ENCODE measurements around the gene IL3RA.
"Not testable (repeated sequence)": the region's sequence is repeated elsewhere in the genome, so short reads cannot be mapped to it uniquely, and the experiment has no call there.

Gene IL3RA

GRCh38 chrX:1332433-1332832 lies 4.2 kb upstream of the IL3RA start:
- not testable (repeated sequence) for DNase-seq (ENCODE audit: low read depth)

- DNase-seq (ENCODE audit: low read depth) = no peak
Observed at GRCh38 chrX:1334854-1335253, 1.7 kb upstream of the IL3RA start.

DNA sequence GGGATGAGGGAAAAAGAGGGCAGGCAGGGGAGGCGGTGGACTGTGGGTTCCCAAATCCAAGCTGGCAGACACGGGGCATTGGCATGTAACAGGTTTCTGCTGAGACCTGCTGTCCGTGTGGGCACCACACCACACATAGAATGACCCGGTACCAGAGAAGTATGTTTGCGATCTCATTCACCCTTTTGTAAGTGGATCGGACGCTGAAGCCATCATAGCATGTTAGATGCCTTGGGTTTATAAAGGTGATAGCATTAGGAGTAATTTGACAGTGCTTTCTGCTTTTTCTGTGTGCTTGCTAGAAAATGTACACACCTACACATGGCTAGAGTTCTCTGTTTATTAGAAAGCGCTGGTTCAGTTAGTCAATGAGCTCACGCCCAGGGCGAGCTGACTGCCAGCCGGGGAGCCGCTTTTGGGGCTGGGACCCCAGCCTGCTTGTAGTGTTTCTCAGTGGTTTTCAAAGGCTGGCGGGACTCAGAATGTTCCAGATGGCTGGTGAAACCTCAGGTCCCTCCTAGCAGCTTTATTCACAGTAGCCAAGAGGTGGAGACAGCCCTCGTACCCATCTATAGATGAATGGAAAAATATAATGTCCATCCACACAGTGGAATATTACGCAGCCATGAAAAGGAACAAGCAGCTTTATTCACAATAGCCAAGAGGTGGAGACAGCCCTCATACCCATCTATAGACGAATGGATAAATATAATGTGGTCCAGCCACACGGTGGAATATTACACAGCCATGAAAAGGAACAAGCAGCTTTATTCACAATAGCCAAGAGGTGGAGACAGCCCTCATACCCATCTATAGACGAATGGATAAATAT lies 579 bp downstream of the IL3RA start:
- DNase-seq (ENCODE audit: low read depth) = no peak

GRCh38 chrX:1341545-1342184 lies 5.1 kb downstream of the IL3RA start:
- no peak for DNase-seq (ENCODE audit: low read depth)

- DNase-seq (ENCODE audit: low read depth) = not testable (repeated sequence)
Observed at GRCh38 chrX:1349606-1350005, 13.0 kb downstream of the IL3RA start.

GRCh38 chrX:1351981-1352714 lies 15.6 kb downstream of the IL3RA start:
- no peak for DNase-seq (ENCODE audit: low read depth)

DNA sequence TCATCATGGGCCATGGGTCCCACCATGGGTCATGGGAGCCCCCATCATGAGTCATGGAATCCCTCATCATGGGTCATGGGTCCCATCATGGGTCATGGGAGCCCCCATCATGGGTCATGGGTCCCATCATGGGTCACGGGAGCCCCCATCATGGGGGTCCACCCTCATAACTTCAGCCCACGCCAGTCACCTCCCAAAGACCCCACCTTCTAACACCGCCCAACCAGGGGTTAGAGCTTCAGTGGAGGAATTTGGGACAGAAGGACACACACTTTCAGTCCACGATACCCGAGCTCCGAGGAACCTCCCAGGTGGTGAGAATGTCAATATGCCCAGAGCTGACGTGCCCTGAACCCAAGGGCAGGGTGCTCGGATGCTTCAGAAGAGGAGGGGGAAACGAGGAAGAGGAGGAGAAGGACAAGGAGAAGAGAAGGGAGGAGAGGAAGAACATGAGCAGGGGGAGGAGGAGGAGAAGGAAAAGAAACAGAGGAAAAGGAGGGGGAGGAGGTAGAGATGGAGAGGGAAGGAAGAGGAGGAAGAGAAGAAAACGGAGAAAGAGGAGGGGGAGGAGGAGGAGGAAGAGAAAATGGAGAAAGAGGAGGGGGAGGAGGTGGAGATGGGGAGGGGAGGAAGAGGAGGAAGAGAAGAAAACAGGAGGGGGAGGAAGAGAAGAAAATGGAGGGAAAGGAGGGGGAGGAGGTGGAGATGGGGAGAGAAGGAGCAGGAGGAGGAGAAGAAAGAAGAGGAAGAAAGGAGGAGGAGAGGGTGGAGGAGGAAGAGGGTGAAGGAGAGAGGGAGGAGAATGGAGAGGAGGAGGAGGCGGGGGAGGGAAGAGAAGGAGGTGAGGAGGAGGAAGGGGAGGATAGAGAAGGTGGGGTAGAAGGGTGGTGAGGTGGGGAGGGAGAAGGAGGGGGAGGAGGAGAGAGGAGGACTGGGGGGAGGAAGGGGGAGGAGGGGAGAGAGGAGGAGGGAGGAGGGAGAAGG lies 17.7 kb downstream of the IL3RA start:
- no peak for DNase-seq (ENCODE audit: low read depth)

DNA sequence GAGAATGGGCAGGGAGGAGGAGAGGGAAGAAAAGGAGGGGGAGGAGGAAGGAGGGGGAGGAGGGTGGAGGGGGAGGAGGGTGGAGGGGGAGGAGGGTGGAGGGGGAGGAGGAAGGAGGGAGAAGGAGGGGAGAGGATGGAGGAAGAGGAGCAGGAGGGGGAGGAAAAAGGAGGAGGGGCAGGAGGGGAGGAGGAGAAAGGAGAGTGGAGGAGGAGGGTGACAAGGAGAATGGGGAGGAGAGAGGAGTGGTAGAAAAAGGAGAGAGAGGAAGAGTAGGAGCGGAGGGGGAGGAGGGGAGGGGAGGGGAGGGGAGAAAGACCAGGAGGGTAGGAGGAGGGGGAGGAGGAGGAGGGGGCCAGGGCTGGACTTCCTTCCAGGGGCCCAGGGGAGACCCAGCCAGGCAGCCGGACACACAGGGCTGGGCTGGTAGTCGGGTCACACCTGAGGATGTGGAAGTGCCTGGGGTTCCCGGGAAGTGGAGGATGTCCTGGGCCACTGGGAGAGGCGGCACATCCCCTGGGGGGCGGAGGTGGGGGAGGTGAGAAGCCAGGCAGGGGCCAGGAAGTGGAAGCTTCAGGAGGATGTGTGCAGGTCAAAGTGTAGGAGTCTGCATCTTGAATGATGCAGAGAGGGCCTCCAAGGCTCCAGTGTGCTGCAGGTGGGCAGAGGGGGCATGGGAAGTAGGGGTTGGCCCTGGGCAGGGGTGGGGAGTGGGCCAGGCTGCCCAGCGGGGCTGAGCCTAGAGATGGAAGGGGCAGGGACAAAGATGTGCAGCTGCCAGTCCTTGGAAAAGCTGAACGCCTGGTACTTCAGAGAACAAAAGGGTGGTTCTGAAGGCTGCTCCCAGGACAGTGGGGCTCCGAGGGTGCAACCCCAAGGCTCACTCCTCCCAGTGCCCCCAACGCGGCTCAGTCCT lies 18.8 kb downstream of the IL3RA start:
- DNase-seq (ENCODE audit: low read depth) = no peak

DNA sequence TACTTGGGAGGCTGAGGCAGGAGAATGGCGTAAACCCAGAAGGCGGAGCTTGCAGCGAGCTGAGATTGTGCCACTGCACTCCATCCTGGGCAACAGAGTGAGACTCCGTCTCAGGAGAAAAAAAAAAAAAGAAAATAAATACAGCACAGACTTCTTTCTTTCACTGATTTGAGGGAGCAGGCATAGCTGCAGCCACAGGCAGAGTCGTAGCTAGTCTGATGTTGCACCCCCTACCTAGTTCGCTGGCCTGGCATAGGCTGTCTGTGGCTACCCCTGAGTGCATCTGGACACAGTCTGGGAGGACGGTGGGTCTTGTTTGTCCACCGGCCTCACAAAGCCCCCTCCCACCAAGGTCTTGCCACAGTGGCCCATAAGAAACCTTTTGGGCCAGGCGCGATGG lies 21.4 kb downstream of the IL3RA start:
- no peak for DNase-seq (ENCODE audit: low read depth)

GRCh38 chrX:1358793-1359476 lies 22.4 kb downstream of the IL3RA start:
- no peak for DNase-seq (ENCODE audit: low read depth)

DNA sequence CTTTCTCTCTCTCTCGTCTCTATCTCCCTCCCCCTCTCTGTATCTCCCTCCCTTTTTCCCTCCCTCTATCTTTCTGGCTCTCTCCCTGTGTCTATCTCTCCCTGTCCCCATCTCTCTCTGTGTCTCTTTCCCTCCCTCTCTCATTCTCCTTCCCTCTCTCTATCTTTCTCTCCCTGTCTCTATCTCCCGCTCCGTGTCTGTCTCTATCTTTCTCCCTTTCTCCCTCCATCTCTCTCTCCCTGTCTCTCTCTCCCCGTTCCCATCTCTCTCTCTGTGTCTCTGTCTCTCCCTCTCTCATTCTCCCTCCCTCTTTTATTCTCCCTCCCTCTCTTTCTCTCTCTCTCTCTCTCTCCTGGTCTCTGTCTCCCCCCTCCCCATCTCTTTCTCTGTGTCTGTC lies 22.9 kb downstream of the IL3RA start:
- DNase-seq (ENCODE audit: low read depth) = no peak

- DNase-seq (ENCODE audit: low read depth) = no peak
Observed at GRCh38 chrX:1360171-1360570, 23.6 kb downstream of the IL3RA start.

DNA sequence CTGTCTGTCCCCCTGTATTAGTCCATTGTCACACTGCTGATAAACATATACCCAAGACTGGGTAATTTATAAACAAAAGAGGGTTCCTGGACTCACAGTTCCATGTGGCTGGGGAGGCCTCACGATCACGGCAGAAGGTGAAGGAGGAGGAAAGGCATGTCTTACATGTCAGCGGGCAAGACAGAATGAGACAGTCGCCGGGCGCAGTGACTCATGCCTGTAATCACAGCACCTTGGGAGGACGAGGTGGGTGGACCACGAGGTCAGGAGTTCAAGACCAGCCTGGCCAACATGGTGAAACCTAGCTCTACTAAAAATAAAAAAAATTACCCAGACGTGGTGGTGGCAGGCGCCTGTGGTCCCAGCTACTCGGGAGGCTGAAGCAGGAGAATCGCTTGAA lies 24.7 kb downstream of the IL3RA start:
- DNase-seq (ENCODE audit: low read depth) = no peak

DNA sequence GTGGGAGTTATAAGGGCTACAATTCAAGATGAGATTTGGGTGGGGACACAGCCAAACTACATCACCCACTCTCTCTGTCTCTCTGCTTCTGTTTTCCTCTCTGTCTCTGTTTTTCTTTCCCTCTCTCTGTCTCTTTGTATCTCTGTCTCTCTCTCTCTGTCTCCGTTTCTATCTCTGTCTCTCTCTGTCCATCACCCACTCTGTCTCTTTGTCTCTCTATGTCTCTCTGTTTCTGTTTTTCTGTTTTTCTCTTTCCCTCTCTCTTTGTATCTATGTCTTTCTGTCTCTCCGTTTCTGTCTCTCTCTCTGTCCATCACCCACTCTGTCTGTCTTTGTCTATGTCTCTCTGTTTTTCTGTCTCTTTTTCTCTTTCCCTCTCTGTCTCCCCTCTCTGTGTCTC lies 25.3 kb downstream of the IL3RA start:
- DNase-seq (ENCODE audit: low read depth) = no peak

- DNase-seq (ENCODE audit: low read depth) = not testable (repeated sequence)
Observed at GRCh38 chrX:1366363-1366762, 29.8 kb downstream of the IL3RA start.

DNA sequence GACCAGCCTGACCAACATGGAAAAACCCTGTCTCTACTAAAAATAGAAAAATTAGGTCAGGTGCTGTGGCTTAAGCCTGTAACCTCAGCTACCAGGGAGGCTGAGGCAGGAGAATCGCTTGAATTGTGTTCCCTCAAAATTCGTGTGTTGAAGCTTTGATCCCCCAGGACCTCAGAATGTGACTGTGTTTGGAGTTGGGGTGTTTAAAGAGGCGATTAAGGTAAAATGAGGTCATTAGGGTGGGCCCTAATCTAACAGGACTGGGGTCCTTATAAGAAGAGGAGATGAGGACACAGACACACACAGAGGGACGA lies 31.8 kb downstream of the IL3RA start:
- no peak for DNase-seq (ENCODE audit: low read depth)

- no peak for DNase-seq (ENCODE audit: low read depth)
Observed at GRCh38 chrX:1378306-1378759, 41.7 kb downstream of the IL3RA start.

DNA sequence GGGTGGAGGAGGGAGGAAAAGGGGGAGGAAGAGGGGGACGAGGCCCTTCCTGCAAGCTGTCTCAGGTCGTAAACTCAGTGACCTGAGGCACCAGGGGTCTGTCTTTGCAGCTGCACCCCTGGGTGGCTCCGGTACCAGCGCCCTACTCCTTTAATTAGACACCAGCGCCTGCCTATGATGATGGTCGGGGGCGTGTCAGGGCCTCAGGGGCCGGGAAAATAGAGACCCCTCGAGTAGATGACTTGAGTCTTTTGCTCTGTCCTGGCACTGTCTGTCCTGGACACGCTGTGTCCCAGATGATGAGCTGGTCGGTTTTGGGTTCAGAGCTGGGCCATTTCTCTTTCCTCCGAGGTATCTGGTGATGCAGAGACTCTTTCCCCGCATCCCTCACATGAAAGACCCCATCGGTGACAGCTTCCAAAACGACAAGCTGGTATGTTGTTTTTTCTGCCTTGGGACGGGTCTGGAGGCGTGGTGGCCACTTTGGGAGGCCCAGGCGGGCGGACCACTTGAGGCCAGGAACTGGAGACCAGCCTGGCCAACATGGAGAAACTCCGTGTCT lies 44.2 kb downstream of the IL3RA start:
- DNase-seq (ENCODE audit: low read depth) = no peak

GRCh38 chrX:1384658-1385252 lies 48.2 kb downstream of the IL3RA start:
- no peak for DNase-seq (ENCODE audit: low read depth)

Data from activated T-cell treated with anti-CD3 and anti-CD28 coated beads for 1 hour (primary cell).